Ishikawa (cell line): ENCODE data around the gene NOX3.

Experiments used
- CEBPB ChIP-seq: IDR thresholded peaks from 2 replicates; pipeline ENCODE4 v1.6.1; 2012
- CREB1 ChIP-seq: IDR thresholded peaks from 2 replicates; pipeline ENCODE4 v1.6.1; 2012; ENCODE audit warnings: low read depth
- EGR1 ChIP-seq: IDR thresholded peaks from 2 replicates; pipeline ENCODE4 v1.6.1; 2012
- EP300 ChIP-seq: IDR thresholded peaks from 2 replicates; pipeline ENCODE4 v1.6.1; 2012; ENCODE audit warnings: borderline replicate concordance
- FOXM1 ChIP-seq: IDR thresholded peaks from 2 replicates; pipeline ENCODE4 v1.6.1; 2012; ENCODE audit warnings: low read depth, borderline replicate concordance
- NFIC ChIP-seq: IDR thresholded peaks from 2 replicates; pipeline ENCODE4 v1.6.1; 2012
- RAD21 ChIP-seq: IDR thresholded peaks from 2 replicates; pipeline ENCODE4 v1.6.1; 2012; ENCODE audit warnings: low read depth
- TAF1 ChIP-seq: IDR thresholded peaks from 2 replicates; pipeline ENCODE4 v1.6.1; 2012; ENCODE audit warnings: low read depth, mild to moderate bottlenecking
- TCF12 ChIP-seq: IDR thresholded peaks from 2 replicates; pipeline ENCODE4 v1.6.1; 2012; ENCODE audit warnings: low read depth
- TEAD4 ChIP-seq: IDR thresholded peaks from 2 replicates; pipeline ENCODE4 v1.6.1; 2012
- YY1 ChIP-seq: IDR thresholded peaks from 2 replicates; pipeline ENCODE4 v1.6.1; 2012; ENCODE audit warnings: low read depth
- TF ChIP-seq, protein P1 (sequence below): IDR thresholded peaks from 2 replicates; pipeline ENCODE4 v1.6.1; 2012; ENCODE audit warnings: low read depth, mild to moderate bottlenecking
- TF ChIP-seq, protein P2 (sequence below): IDR thresholded peaks from 2 replicates; pipeline ENCODE4 v1.6.1; 2012

- TF ChIP-seq TAF1, result no peak
- no peak for TF ChIP-seq RAD21
- TF ChIP-seq CEBPB, result no peak
- no peak for TF ChIP-seq CREB1
- TF ChIP-seq, protein P1, sequence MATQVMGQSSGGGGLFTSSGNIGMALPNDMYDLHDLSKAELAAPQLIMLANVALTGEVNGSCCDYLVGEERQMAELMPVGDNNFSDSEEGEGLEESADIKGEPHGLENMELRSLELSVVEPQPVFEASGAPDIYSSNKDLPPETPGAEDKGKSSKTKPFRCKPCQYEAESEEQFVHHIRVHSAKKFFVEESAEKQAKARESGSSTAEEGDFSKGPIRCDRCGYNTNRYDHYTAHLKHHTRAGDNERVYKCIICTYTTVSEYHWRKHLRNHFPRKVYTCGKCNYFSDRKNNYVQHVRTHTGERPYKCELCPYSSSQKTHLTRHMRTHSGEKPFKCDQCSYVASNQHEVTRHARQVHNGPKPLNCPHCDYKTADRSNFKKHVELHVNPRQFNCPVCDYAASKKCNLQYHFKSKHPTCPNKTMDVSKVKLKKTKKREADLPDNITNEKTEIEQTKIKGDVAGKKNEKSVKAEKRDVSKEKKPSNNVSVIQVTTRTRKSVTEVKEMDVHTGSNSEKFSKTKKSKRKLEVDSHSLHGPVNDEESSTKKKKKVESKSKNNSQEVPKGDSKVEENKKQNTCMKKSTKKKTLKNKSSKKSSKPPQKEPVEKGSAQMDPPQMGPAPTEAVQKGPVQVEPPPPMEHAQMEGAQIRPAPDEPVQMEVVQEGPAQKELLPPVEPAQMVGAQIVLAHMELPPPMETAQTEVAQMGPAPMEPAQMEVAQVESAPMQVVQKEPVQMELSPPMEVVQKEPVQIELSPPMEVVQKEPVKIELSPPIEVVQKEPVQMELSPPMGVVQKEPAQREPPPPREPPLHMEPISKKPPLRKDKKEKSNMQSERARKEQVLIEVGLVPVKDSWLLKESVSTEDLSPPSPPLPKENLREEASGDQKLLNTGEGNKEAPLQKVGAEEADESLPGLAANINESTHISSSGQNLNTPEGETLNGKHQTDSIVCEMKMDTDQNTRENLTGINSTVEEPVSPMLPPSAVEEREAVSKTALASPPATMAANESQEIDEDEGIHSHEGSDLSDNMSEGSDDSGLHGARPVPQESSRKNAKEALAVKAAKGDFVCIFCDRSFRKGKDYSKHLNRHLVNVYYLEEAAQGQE, result no peak
- no peak for TF ChIP-seq NFIC
- no peak for TF ChIP-seq EP300
- TF ChIP-seq, protein P2, sequence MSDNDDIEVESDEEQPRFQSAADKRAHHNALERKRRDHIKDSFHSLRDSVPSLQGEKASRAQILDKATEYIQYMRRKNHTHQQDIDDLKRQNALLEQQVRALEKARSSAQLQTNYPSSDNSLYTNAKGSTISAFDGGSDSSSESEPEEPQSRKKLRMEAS, result no peak
- no peak for TF ChIP-seq FOXM1
- no peak for TF ChIP-seq TEAD4
- TF ChIP-seq TCF12, result no peak
- no peak for TF ChIP-seq EGR1
- no peak for TF ChIP-seq YY1
Observed at GRCh38 chr6:155354167-155354566, 101.5 kb downstream of the NOX3 start.
